ENCODE measurements around the gene KRT75. TPM values are rescaled to one million over a fixed set of nuclear protein-coding genes. Genes with fewer than 3 reads are reported as not detected.
A peak's percentile ranks its signal among the peaks of the same experiment; 100 is the strongest.

KRT75 gene
- total and polyA plus RNA-seq, 2 donors (not counting 3 experiments of a cell fraction or from before 2014, with no cell fraction given) = not detected

DNA sequence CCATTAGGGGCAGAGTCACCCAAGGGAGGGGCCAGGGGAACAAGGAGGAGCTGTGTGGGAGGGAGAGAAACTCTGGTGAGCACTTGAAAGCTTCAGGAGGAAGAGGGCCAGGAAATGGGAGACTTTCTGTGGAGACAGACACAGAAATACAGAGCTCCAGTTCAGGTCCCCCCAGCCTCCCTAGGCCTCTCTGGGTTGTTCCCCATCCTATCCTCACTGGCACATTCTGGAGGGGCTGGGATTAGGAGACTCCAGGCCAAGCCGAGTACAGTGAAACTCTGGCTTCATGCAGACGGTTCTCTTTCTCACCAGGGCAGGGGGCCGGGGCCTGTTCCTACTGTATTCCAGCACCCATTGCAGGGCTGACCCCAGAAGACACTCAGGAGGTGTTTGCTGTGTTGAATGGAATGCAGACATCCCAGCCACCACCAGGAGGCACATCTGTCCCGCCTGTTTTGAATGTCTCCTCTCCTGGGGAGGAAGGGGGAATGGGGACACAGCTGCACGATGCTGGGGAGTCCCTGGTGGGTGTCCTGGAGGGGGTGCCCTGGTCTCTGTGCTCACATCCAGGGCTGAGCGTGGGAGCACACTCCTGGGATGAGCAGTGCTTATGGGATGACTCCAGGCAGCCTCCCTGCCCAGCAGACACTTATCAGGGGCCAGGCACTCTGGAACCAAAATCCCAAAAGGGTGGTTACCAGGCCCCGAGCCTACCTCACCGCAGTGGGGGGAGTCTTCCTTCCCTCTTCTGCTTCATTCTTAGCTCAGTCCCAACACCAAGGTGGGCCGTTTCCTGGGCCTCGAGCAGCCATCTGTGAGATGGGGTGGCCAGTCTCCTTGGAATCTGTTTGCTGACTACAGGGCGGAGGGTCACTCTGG, 43.2 kb downstream of the KRT75 start:
- dilution Hi-C loops (cut with MboI; ENCODE audit: extremely low pct_ligation_motif_present, low sequenced_read_pairs) (no loop called here), intact Hi-C loops (cut with micrococcal nuclease) (loop anchor here (5.0 kb wide), 1 partner anchor 481 kb away; no protein-coding TSS in a partner anchor)
- ChIA-PET CTCF (interaction anchor here (0.6 to 2.7 kb wide), 7 partner anchors 11 to 490 kb away, joined by 4 to 9 read pairs (median 7); no protein-coding TSS in a partner anchor), POLR2A (interaction anchor here (0.5 kb wide), 1 partner anchor 1243 kb away, joined by 4 read pairs; no protein-coding TSS in a partner anchor)
- no peaks in the 10 kb centered on the region for H3K36me3 ChIP-seq (ENCODE audit: control insufficient read depth in 2 of 2, extremely low read depth in 1 of 2, insufficient read depth in 2 of 2, low read length in 2 of 2)
- no peaks in the 10 kb centered on the region for H3K9me3 ChIP-seq (replicated peaks; ENCODE audit: control insufficient read depth, insufficient read depth, low read length)
- H3K79me2 ChIP-seq (ENCODE audit: control insufficient read depth, insufficient read depth, low read length) = no peaks in the 10 kb centered on the region
- no peak overlapping the region for H2AFZ ChIP-seq (ENCODE audit: low read depth, low read length)
- H3K27me3 ChIP-seq (ENCODE audit: control insufficient read depth in 2 of 2, insufficient read depth in 2 of 2, low read length in 2 of 2) = peaks cover 0 to 4% of the 10 kb centered on the region in 2 experiments
- H3K4me1 ChIP-seq (ENCODE audit: control insufficient read depth, extremely low read depth, insufficient read depth, low read length) = no peaks in the 10 kb centered on the region
- TF ChIP-seq POLR2A (IDR thresholded peaks at IDR 0.05; ENCODE audit: low read depth, low read length) (no peak), GATA2 (IDR thresholded peaks at IDR 0.05; ENCODE audit: insufficient read depth, insufficient read length, low read depth, low read length) (no peak), JUN (IDR thresholded peaks at IDR 0.05; ENCODE audit: borderline replicate concordance, insufficient read depth, insufficient read length, low read depth) (no peak), FOS (IDR thresholded peaks at IDR 0.05; ENCODE audit: borderline replicate concordance, insufficient read depth, low read length) (no peak), POLR2AphosphoS5 (IDR thresholded peaks at IDR 0.05; ENCODE audit: insufficient read depth, low read depth, low read length) (no peak), MYC (IDR thresholded peaks at IDR 0.05; ENCODE audit: low read depth, low read length) (no peak), EZH2 (IDR thresholded peaks at IDR 0.05; ENCODE audit: borderline replicate concordance, low read depth, low read length, severe bottlenecking) (no peak)
- TF ChIP-seq, protein P1, sequence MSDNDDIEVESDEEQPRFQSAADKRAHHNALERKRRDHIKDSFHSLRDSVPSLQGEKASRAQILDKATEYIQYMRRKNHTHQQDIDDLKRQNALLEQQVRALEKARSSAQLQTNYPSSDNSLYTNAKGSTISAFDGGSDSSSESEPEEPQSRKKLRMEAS (IDR thresholded peaks at IDR 0.05; ENCODE audit: insufficient read depth, insufficient read length) = no peak
- TF ChIP-seq, protein P2, sequence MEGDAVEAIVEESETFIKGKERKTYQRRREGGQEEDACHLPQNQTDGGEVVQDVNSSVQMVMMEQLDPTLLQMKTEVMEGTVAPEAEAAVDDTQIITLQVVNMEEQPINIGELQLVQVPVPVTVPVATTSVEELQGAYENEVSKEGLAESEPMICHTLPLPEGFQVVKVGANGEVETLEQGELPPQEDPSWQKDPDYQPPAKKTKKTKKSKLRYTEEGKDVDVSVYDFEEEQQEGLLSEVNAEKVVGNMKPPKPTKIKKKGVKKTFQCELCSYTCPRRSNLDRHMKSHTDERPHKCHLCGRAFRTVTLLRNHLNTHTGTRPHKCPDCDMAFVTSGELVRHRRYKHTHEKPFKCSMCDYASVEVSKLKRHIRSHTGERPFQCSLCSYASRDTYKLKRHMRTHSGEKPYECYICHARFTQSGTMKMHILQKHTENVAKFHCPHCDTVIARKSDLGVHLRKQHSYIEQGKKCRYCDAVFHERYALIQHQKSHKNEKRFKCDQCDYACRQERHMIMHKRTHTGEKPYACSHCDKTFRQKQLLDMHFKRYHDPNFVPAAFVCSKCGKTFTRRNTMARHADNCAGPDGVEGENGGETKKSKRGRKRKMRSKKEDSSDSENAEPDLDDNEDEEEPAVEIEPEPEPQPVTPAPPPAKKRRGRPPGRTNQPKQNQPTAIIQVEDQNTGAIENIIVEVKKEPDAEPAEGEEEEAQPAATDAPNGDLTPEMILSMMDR (IDR thresholded peaks at IDR 0.05; ENCODE audit: extremely low read depth in 1 of 2, insufficient read depth in 1 of 2, low read depth in 1 of 2, low read length in 2 of 2) = peak; percentile 38 to 53
- no peaks in the 10 kb centered on the region for H4K20me1 ChIP-seq (replicated peaks; ENCODE audit: control insufficient read depth, extremely low read depth, insufficient read depth, low read length)
- BruUV-seq (replicated peaks) = no TSS peak
- no peaks in the 10 kb centered on the region for H3K9me1 ChIP-seq (replicated peaks; ENCODE audit: control insufficient read depth, extremely low read depth, insufficient read depth, low read length)
- H3K4me3 ChIP-seq (replicated peaks in 1 of 3; ENCODE audit: insufficient read depth in 1 of 3, low read depth in 1 of 3, low read length in 3 of 3) = no peak overlapping the region
- no peak overlapping the region for H3K9ac ChIP-seq (replicated peaks; ENCODE audit: extremely low read depth, insufficient read depth, low read length)
- DNase-seq (ENCODE audit: low read depth, low spot score) = peak; percentile 5
- H3K27ac ChIP-seq (ENCODE audit: insufficient read depth, low read depth, low read length) = no peak overlapping the region
- no peak for FAIRE-seq
- no peak overlapping the region for H3K4me2 ChIP-seq (ENCODE audit: insufficient read depth, low read length)

Measured in endothelial cell of umbilical vein (primary cell).